RWPE2 (cell line): Measurements from ENCODE around the gene MATN3.

Experiments used
- ATAC-seq: fragments of 200-7000 bp; cut with Tn5 transposase; 3 replicates; pipeline ENCODE4 v1.9.1; 2021; ENCODE audit warnings: low read depth
- DNase-seq: peaks from one replicate; pipeline ENCODE4 v3.0.0-alpha.2; 2020; ENCODE audit warnings: low spot score
- H3K27ac ChIP-seq: fragments of 450-650 bp; 2 replicates; pipeline ENCODE4 v1.5.1; 2017; ENCODE audit warnings: mild to moderate bottlenecking; ENCODE audit not compliant: poor library complexity, severe bottlenecking
- H3K27me3 ChIP-seq: fragments of 250-450 bp; sonication (Bioruptor Pico); 2 replicates; pipeline ENCODE4 v1.5.1; 2021; ENCODE audit warnings: mild to moderate bottlenecking, moderate library complexity; ENCODE audit not compliant: insufficient read depth, poor library complexity, severe bottlenecking
- H3K36me3 ChIP-seq: fragments of 250-450 bp; sonication (Bioruptor Pico); 2 replicates; pipeline ENCODE4 v1.5.1; 2020; ENCODE audit warnings: low read depth, mild to moderate bottlenecking, moderate library complexity
- H3K4me1 ChIP-seq: fragments of 250-450 bp; sonication (Bioruptor Pico); 2 replicates; pipeline ENCODE4 v1.5.1; 2021; ENCODE audit warnings: mild to moderate bottlenecking, moderate library complexity; ENCODE audit not compliant: insufficient read depth, poor library complexity, severe bottlenecking
- H3K4me3 ChIP-seq: fragments of 250-450 bp; sonication (Bioruptor Pico); 2 replicates; pipeline ENCODE4 v1.5.1; 2021; ENCODE audit warnings: mild to moderate bottlenecking, moderate library complexity; ENCODE audit not compliant: severe bottlenecking
- H3K9me3 ChIP-seq: fragments of 250-450 bp; sonication (Bioruptor Pico); 2 replicates; pipeline ENCODE4 v1.5.1; 2021; ENCODE audit warnings: mild to moderate bottlenecking, moderate library complexity; ENCODE audit not compliant: severe bottlenecking
- CTCF ChIP-seq: fragments of 450-650 bp; IDR thresholded peaks from one replicate; pipeline ENCODE4 v1.5.1; 2017; ENCODE audit warnings: mild to moderate bottlenecking, moderate library complexity; ENCODE audit not compliant: poor library complexity, severe bottlenecking

Gene MATN3

GRCh38 chr2:20054931-20055330 lies 42.5 kb upstream of the MATN3 start:
- Histone ChIP-seq H3K4me3 (no peak overlapping the region), H3K9me3 (no peaks in the 10 kb centered on the region), H3K27ac (no peak overlapping the region), H3K36me3 (peaks cover 5% of the 10 kb centered on the region; the same call in 1 of the 2 replicates), H3K4me1 (peaks cover 8% of the 10 kb centered on the region), H3K27me3 (no peaks in the 10 kb centered on the region)
- DNase-seq (no peak), ATAC-seq (no peak)
- no peak for TF ChIP-seq CTCF

- H3K27ac ChIP-seq: no peak overlapping the region
- no peaks in the 10 kb centered on the region for H3K9me3 ChIP-seq
- H3K36me3 ChIP-seq: peaks cover 9% of the 10 kb centered on the region
- peaks cover 13% of the 10 kb centered on the region for H3K4me1 ChIP-seq
- no peak for DNase-seq
- ATAC-seq: no peak
- no peaks in the 10 kb centered on the region for H3K27me3 ChIP-seq
- no peak for TF ChIP-seq CTCF
- no peak overlapping the region for H3K4me3 ChIP-seq
Observed at GRCh38 chr2:20054119-20054518, 41.7 kb upstream of the MATN3 start.

- ATAC-seq (peak; percentile 40), DNase-seq (peak; percentile 75)
- H3K4me1 ChIP-seq: peaks cover 26% of the 10 kb centered on the region
- H3K4me3 ChIP-seq: peak overlapping the region; percentile 67
- H3K36me3 ChIP-seq: peaks cover 13% of the 10 kb centered on the region
- no peaks in the 10 kb centered on the region for H3K9me3 ChIP-seq
- H3K27ac ChIP-seq: peak overlapping the region; percentile 93
- no peaks in the 10 kb centered on the region for H3K27me3 ChIP-seq
- no peak for TF ChIP-seq CTCF
Observed at GRCh38 chr2:20052861-20053281, 40.4 kb upstream of the MATN3 start.

GRCh38 chr2:20052229-20052851 lies 39.9 kb upstream of the MATN3 start:
- ATAC-seq (peak; percentile 4; the same call in 1 of the 3 replicates), DNase-seq (no peak)
- TF ChIP-seq CTCF: no peak

GRCh38 chr2:20051532-20052228 lies 39.2 kb upstream of the MATN3 start, which contains the start of gene LAPTM4A:
Gene LAPTM4A (minus strand): TSS chr2:20051628. CDS start chr2:20051520, 108 bp downstream.
- peaks cover 28% of the 10 kb centered on the region for H3K4me1 ChIP-seq

More at GRCh38 chr2:20052229-20052851, 39.9 kb upstream of the MATN3 start:
- Histone ChIP-seq H3K36me3 (peaks cover 13% of the 10 kb centered on the region), H3K4me3 (peak overlapping the region; percentile 67), H3K4me1 (peaks cover 28% of the 10 kb centered on the region), H3K27me3 (no peaks in the 10 kb centered on the region), H3K9me3 (no peaks in the 10 kb centered on the region), H3K27ac (peak overlapping the region; percentile 93)

More at GRCh38 chr2:20051532-20052228, 39.2 kb upstream of the MATN3 start, which contains the start of gene LAPTM4A:
- no peak for TF ChIP-seq CTCF
- DNase-seq (peak; percentile 98), ATAC-seq (peak; percentile 91)
- peak within 1 kb of the TSS; percentile 93 for H3K27ac ChIP-seq
- H3K4me3 ChIP-seq: peak within 1 kb of the TSS; percentile 67
- peaks cover 13% of the 10 kb centered on the region for H3K36me3 ChIP-seq
- H3K9me3 ChIP-seq: no peaks in the 10 kb centered on the region
- H3K27me3 ChIP-seq: no peaks in the 10 kb centered on the region
